PFSK-1 (cell line): ENCODE measurements around the gene DYNC1H1.

Experiments used
- FOXP2 ChIP-seq: optimal IDR thresholded peaks from 2 replicates; pipeline ENCODE3; 2011; ENCODE audit warnings: borderline replicate concordance, control low read depth, inconsistent platforms; ENCODE audit not compliant: insufficient read depth; ENCODE audit errors: extremely low read length, extremely low read depth
- POLR2AphosphoS5 ChIP-seq: IDR thresholded peaks from 2 replicates; pipeline ENCODE4 v1.6.1; 2012; ENCODE audit warnings: low read depth, mild to moderate bottlenecking, control low read depth, low read length, moderate library complexity
- REST ChIP-seq, 2 experiments: IDR thresholded peaks; 2 replicates each; pipeline versions ENCODE4 v1.6.1 to v1.8.0; 2011 to 2012; ENCODE audit warnings: low read depth in 2 of 2, low read length in 2 of 2, control low read depth in 1 of 2, inconsistent platforms in 1 of 2, mild to moderate bottlenecking in 1 of 2, moderate library complexity in 1 of 2; ENCODE audit not compliant: insufficient read depth in 1 of 2
- SIN3A ChIP-seq: IDR thresholded peaks from 2 replicates; pipeline ENCODE4 v1.6.1; 2012; ENCODE audit warnings: mild to moderate bottlenecking, low read length, moderate library complexity, borderline replicate concordance; ENCODE audit not compliant: insufficient read depth
- TAF1 ChIP-seq: IDR thresholded peaks from 2 replicates; pipeline ENCODE4 v1.6.1; 2012; ENCODE audit warnings: low read length, control low read depth, borderline replicate concordance; ENCODE audit not compliant: insufficient read depth

The DYNC1H1 gene

GRCh38 chr14:102012336-102012735, 48.0 kb downstream of the DYNC1H1 start:
- TF ChIP-seq SIN3A (no peak), FOXP2 (no peak)

GRCh38 chr14:102013669-102014200, 49.4 kb downstream of the DYNC1H1 start:
- TF ChIP-seq TAF1 (no peak), SIN3A (no peak), REST (IDR thresholded peaks at IDR 0.05; ENCODE audit: insufficient read depth in 1 of 2, low read depth in 2 of 2, low read length in 2 of 2) (no peak), FOXP2 (no peak), POLR2AphosphoS5 (no peak)

- no peak for TF ChIP-seq SIN3A
- TF ChIP-seq REST (IDR thresholded peaks at IDR 0.05; ENCODE audit: insufficient read depth in 1 of 2, low read depth in 2 of 2, low read length in 2 of 2): no peak
- no peak for TF ChIP-seq TAF1
- TF ChIP-seq FOXP2: no peak
- no peak for TF ChIP-seq POLR2AphosphoS5
These were observed 50.8 kb downstream of the DYNC1H1 start for GRCh38 chr14:102015045-102015685.

- TF ChIP-seq SIN3A: no peak
- TF ChIP-seq FOXP2: no peak
- no peak for TF ChIP-seq REST (IDR thresholded peaks at IDR 0.05; ENCODE audit: insufficient read depth in 1 of 2, low read depth in 2 of 2, low read length in 2 of 2)
- TF ChIP-seq POLR2AphosphoS5: no peak
- no peak for TF ChIP-seq TAF1
These were observed 51.4 kb downstream of the DYNC1H1 start for GRCh38 chr14:102015771-102016170.

- TF ChIP-seq FOXP2 (no peak), REST (IDR thresholded peaks at IDR 0.05; ENCODE audit: insufficient read depth in 1 of 2, low read depth in 2 of 2, low read length in 2 of 2) (no peak), SIN3A (no peak), POLR2AphosphoS5 (no peak), TAF1 (no peak)
These were observed 52.2 kb downstream of the DYNC1H1 start for GRCh38 chr14:102016420-102017090.
